CD4-positive, alpha-beta T cell treated with Interferon alpha-2 for 1 hour (primary cell): Measurements from ENCODE around the gene ANG.

Experiments
- DNase-seq, 2 donors: peaks; one replicate each; pipeline ENCODE4 v3.0.0-alpha.2; 2020 to 2022

The ANG gene

GRCh38 chr14:20679907-20680306 is 8.7 kb upstream of the ANG start:
- no peak for DNase-seq

- no peak for DNase-seq
Measured at GRCh38 chr14:20680363-20680762, 8.2 kb upstream of the ANG start.

GRCh38 chr14:20680843-20681347 is 7.7 kb upstream of the ANG start:
- DNase-seq: peak in 1 of 2 donors; percentile 71

GRCh38 chr14:20681348-20682126 is 7.0 kb upstream of the ANG start:
- DNase-seq: peak; percentile 89 to 94

- no peak for DNase-seq
Measured at GRCh38 chr14:20682127-20682434, 6.5 kb upstream of the ANG start.

- peak; percentile 85 to 87 for DNase-seq
Measured at GRCh38 chr14:20682435-20683124, 6.0 kb upstream of the ANG start.

GRCh38 chr14:20683125-20683890 is 5.3 kb upstream of the ANG start:
- DNase-seq: peak; percentile 84 to 89

GRCh38 chr14:20683891-20684661 is 4.5 kb upstream of the ANG start, which contains the start of gene RNASE4:
RNASE4 (plus strand) TSS chr14:20684560; CDS start chr14:20699372, 14,812 bp downstream.
- DNase-seq: peak; percentile 85 to 91

- DNase-seq: no peak
Measured at GRCh38 chr14:20684662-20685456, 3.7 kb upstream of the ANG start.

- no peak for DNase-seq
Measured at GRCh38 chr14:20686386-20687143, 2.0 kb upstream of the ANG start.

- DNase-seq: no peak
Measured at GRCh38 chr14:20687362-20688166, 1.0 kb upstream of the ANG start.

- peak; percentile 55 to 79 for DNase-seq
Measured at GRCh38 chr14:20690848-20691640, 2.5 kb downstream of the ANG start.

- DNase-seq: no peak
Measured at GRCh38 chr14:20692116-20692751, 3.7 kb downstream of the ANG start.

- no peak for DNase-seq
Measured at GRCh38 chr14:20696764-20697163, 8.2 kb downstream of the ANG start.

- DNase-seq: peak; percentile 69 to 73
Measured at GRCh38 chr14:20697273-20698017, 8.9 kb downstream of the ANG start.

- DNase-seq: no peak
Measured at GRCh38 chr14:20698018-20698329, 9.4 kb downstream of the ANG start.

GRCh38 chr14:20698934-20699333 is 10.4 kb downstream of the ANG start:
- no peak for DNase-seq

- DNase-seq: no peak
Measured at GRCh38 chr14:20699931-20700330, 11.4 kb downstream of the ANG start.
